HCEC 1CT (cell line): Measurements from ENCODE around the gene SLAMF8.

Experiments used
- DNase-seq: peaks from one replicate; pipeline ENCODE4 v3.0.0-alpha.2; 2017

SLAMF8 gene

DNA sequence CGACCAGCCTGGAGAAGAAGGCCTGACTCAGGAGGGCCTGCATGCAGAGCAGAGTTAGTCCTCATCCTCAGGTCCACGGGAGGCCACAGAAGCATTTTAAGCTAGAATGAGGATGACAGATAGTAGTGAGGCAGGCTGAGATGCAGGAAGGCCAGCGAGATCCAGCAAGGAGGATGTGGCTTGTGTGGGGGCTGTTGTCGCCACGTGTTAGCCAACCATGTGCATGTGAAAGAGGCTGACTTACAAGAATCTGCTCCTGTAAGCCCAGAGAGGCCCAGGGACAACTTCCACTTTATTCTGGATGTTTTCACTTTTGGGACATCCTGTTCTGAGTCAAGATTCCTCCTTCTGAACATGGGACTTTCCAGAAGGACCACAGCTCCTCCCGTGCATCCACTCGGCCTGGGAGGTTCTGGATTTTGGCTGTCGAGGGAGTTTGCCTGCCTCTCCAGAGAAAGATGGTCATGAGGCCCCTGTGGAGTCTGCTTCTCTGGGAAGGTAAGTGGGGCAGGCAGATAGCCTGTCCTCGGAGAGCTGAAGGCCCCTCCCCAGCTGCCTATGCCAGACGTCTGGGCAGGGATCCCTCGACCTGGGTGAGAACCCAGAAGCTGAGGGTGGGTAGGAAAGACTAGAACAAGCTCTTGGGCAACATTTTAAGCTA is at the start of gene SLAMF8:
Gene SLAMF8 (plus strand): TSS at position 433 of the 661 bp plus-strand sequence. CDS start 26 bp downstream, at position 459.
- no peak for DNase-seq

DNA sequence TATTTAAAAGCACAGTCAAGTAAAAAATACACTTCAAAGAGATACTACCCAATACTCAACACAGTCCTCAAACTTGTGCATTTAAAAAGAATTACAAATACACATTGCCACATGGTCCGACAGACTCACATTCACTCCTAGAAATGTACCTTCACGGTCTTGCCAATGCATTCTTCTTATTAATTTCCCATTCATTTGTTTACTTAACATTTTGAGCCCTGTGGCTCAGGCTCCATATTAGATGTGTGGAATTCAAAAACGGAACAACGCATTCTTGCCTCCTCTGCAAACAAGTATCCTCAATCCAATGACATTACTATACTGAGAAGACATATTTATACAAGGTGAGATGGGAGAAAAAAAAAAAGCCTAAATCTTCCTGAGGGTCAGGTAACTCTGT is 48.4 kb upstream of the SLAMF8 start:
- no peak for DNase-seq

DNA sequence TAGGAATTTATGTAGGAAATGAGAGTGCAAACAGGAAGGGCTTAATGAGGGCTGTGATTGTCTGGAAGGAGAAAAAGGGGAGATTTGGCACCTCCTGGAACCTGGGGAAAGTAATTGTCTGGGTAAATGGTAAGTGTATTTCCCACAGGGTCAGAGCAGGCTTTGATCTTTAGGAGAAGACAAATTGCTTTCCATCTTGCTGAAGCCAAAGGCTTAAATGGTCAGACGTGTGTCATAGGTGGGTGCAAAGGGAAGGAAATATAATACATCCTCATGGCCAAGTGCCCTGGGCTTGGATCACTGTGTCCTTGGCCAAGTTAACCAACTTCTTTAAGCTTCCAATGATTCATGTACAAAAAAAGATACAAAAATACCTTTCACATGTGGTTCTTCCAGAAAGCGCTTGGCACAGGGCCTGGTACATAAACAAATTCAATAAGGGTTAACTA is 47.2 kb upstream of the SLAMF8 start:
- DNase-seq = peak; percentile 84

DNA sequence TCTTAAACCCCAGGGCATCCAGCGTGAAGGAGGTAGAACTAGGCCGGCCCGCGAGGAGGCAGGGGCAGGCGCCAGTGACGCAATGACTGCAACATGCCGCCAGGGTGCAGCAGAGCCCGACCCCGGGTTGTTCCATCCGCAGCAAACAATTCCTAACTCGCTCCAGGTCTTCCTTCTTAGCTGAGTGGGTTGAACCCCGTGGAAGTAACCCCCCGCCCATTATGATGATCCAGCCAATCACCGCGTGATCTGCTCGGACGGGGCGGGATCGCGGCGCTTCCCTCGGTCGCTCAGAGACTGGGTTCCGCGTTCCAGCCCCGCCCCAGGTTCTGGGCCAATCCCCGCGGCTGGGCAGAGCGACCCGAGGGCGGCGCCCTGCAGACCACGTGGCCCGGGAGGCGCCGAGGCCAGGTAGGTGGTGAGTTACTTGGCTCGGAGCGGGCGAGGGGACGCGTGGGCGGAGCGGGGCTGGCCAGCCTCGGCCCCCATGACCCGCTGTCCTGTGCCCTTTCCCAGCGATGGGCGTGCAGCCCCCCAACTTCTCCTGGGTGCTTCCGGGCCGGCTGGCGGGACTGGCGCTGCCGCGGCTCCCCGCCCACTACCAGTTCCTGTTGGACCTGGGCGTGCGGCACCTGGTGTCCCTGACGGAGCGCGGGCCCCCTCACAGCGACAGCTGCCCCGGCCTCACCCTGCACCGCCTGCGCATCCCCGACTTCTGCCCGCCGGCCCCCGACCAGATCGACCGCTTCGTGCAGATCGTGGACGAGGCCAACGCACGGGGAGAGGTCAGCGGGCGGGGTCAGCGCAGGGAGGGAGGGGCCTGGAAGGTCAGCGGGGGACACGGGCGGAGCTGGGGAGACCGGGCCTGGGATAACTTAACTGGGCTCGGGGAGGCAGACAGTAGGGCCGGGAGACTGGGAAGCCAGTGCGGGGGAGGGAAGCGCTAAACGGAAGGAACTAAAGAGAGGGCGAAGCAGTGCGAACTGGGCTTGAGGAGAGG is 45.8 kb upstream of the SLAMF8 start, which contains the start of gene DUSP23:
Gene DUSP23 (plus strand): TSS at position 380 of the 1,000 bp plus-strand sequence. CDS start 139 bp downstream, at position 519.
- peak; percentile 96 for DNase-seq

DNA sequence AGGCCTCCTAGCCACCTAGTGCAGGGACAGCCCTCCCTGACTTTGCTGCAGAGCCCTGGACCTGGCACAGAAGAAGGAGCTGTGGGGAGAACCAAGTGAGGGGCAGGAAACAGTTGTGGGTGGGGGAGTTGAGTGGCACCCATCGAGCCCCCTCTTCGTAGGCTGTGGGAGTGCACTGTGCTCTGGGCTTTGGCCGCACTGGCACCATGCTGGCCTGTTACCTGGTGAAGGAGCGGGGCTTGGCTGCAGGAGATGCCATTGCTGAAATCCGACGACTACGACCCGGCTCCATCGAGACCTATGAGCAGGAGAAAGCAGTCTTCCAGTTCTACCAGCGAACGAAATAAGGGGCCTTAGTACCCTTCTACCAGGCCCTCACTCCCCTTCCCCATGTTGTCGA is 44.7 kb upstream of the SLAMF8 start:
- no peak for DNase-seq

DNA sequence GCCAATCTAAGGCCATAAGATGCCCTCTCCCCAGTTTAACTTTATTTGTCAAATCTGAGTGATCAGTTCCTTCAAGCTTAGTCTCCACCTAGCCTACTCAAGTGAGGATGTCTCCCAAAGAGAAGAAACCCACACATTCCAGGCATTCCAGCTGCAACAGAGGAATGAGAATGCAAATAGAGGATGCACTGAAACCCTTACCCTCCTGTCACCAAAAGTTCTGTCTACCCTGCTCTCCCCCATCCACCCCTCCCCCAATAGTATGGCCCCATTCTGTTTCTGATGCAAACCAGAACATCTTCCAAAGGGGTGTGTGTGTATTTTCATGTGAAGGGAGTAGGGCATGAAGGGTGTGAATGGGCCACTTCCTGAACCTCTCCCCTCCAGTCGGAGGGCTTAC is 42.9 kb upstream of the SLAMF8 start:
- no peak for DNase-seq

DNA sequence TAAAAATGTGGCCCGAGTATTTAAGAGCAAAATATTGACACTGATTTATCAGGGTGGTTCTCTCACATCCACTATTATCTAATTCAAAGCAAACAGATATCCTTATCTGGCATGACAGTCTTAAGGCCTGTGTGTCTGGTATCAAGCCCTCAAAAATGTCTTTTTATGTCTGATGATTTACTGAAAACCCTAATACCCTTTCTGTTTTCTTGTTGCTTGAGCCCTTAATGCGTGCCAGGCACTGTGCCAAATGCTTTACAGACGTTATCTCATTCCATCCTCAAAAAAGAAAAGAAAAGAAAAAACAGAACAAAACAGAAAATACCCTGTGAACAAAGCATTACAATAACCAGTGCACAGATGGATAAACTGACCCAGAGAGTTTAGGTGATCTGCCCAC is 40.2 kb upstream of the SLAMF8 start:
- no peak for DNase-seq

DNA sequence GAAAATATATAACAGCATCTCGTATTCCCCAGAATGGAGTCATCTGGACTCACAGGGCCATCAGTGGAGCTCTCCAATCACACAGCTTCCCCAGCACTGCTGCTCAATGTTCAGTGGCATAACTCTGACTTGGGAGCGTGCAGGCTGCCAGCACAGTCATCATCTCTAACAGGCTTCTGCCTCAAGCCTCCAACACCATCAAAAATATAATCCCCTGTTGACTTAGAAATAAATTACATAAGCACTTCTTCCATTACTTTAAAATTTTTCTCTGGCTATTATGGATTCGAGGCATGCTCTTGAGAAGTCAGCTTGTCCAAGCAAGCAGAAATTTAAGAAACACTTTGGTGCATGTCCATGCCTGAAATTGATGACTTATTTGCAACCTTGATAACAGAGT is 39.7 kb upstream of the SLAMF8 start:
- no peak for DNase-seq

DNA sequence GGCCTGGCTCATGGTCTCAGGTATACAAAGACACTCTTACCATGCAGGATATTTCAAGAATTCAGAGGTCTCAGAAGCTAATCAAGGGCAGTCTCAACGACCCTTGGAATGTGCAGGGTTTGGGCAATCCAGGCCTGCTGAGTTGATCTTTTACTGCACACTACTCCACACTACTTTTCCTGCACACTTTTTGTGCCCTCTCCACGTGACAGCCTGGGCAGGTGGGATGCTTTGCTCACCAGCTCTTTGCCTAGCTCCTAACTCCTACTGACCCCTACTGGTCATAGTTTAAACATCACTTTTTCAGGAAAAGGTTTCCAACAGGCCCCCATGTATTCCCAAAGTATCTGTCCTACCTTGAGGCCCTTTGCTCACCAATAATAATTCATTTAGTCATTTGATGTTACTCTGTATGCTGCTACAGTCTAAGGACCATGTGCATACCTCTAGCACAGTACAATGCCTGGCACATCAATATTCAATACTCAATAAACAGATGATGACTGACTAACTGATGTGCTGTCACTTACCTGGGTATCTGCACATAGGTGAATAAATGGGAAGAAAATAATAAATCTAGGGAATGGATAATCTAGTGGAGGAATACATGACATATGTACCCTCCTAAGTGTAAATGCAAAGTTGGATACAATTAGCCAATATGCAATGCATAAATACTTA is 36.3 kb upstream of the SLAMF8 start:
- DNase-seq = peak; percentile 22

DNA sequence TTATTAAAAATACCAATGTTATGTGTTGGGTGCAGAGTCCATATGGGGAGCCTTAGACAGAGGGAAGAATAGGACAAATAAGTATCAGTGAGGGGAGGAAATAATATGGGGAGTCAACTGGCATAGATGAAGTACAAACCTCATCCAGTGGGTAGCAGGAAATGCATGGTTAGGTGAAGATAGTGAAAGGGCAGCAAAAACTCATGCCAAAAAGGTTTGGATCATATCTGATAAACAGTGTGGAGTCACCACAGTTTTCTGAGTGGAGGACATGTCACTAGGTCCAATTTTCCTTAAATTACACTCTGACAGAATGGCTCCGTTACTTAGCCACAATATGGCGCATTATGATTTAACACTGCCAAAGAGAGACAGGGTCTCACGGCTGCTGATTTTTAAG is 35.6 kb upstream of the SLAMF8 start:
- DNase-seq = no peak

DNA sequence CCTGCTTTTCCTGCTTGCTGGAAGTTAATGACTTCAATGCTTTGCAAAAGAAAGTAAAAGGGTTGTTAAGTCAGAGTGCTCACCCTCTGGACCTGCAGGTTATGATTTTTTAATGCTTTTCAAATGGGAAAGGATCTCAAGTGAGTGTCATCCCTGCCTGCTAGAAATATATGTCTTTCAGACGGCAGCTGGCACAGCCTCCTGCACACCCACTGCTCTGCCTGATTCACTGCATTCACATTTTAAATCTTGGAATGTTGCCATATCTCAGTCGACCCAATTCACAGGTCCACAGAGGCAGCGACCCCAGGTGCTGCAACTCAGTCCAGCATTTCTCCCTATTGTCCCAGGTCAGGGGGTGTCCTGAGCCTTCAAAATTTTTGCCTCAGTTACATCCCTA is 35.2 kb upstream of the SLAMF8 start:
- no peak for DNase-seq

DNA sequence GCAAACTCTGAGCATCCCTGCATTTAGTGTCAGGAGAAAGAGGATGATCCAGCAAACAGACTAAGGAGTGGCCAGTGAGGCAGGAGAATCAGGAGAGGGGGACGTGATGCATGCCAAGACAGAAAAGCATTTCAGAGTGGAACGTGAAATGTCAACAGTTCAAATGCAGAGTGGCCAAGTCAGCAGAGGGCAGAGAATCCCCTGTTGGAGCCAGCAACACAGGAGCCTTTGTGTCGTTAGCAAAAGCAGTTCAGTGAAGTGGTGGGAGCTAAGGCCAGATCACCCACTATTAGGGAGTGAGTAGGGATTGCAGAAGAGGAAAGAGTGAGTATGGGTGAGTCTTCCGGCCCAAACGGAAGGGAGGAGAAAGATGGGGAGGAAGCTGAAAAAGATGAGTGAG is 31.1 kb upstream of the SLAMF8 start:
- no peak for DNase-seq

DNA sequence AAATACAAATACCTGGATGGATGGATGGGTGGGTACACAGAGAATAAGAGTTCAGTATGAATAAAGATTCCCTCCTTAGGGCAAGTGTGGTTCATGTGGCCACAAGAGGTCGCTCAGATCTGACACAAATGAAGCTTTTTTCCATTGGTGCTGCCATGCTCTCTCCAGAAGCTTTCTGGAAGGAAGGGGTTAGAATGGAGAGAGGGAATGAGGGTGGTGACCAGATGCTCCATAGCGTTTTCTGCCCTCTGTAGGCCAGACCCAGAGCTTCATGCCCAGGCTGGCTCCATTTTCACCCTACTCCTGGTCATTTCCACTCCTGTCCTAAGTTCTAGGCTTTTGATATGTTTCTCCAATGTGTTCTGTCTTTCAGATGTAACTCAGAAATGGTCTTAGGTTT is 27.8 kb upstream of the SLAMF8 start:
- DNase-seq = peak; percentile 91

DNA sequence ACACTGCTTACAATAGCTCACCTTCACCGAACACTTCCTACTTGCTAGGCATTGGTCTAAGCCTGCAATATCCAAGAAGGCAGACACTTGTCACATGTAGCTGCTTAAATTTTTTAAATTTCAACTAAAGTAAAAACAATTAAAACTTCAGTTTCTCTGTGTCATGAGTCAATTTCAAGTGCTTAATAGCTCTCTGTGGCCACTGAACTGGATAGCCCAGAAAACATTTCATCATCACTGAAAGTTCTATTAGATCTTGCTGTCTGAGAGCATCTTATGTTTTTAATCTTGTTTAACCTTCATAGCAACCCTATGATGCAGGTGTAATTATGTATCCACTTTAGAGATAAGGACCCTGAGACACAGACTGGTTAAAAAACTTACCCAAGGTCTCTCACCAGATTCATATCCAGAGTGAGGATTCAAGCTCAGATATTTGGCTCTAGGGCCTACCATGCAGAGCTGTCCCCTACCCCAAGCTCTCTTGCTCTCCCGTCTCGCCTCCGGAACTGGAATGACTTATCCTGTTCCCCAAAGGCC is 27.2 kb upstream of the SLAMF8 start:
- no peak for DNase-seq

DNA sequence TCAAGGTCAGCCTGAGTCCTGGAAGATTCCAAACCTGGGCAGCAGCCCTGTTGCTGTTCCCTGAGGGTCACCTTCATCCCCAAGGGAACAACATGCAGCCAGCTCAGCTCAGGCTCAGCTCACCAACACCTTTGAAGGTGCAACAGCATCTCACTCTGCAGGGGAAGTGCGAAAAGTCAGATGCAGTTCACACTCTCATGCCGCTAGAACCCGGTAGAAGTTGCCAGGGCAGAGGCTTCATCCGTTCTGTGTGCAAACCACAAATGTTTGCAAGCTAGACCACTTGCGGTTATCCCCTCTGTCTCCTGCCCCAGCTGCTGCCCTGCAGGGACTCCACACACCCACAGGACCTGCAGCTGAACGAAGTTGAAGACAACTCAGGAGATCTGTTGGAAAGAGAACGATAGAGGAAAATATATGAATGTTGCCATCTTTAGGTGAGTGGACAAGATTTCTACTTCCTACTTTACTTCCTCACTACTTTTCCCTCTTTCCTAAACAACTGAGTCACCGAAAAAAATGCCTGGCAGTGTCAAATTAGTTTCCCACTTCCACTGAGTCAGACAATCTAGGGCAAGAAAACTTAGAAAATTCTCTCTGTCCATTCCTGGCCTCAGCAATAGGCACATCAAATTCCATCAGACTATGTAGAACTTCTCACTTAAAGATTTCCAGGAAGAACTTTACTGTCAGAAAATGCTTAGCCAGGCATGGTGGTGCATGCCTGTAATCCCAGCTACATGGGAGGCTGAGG is 26.3 kb upstream of the SLAMF8 start:
- DNase-seq = peak; percentile 47

DNA sequence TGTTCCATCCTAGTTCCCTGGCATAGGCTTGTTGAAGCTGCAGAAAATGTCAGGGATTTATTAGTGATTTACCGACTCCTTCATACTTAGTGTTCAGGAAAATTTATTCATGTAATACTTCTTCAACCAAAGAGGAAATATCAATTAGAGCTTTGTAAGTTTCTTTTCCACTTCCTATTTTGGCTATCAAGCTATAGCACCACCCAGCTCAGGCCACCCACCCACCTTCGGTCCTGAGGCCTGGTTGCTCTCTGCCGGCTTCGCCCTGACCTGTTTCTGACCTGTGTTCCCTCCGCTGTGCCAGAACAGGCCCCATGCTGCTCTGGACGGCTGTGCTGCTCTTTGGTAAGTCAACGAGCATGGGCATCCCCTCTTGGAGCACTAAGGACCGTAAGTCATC is 24.6 kb upstream of the SLAMF8 start, which contains the start of gene FCRL6:
Gene FCRL6 (plus strand): TSS at position 250 of the 400 bp plus-strand sequence. CDS start 65 bp downstream, at position 315.
- DNase-seq = no peak

DNA sequence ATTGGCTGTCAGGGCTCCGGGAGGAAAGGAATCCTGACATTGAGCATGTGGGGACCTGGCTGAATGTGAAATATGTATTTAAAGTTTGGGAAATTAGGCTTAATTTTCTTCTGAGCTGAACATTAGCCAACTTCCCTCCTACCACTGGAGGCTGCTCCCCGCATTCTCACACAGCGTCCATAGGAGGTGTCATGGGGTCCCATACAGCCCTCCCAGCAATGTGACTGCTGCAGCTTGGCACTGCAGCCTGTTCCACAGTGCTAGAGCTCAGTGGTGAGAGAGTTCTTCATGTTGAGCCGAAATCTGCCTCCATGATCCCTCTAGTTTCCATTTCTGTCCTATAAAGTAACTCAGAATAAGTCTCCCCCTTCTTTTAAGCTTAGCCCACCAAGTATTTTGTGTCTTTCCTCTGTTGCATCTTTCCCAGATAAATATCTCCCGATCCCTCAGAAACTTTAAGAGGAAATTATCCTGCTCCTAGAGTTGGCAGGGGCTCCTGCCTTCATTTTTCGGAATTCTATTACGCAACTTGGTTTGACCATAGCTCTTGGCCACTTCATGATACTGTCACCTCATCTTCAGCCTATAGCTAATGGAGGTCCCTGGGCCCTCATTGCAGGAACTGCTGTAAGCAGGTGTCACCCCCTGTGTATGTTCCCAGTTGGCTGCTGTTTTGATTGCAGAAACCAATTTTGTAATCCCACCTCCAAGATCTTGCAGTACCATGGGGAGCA is 22.6 kb upstream of the SLAMF8 start:
- no peak for DNase-seq

DNA sequence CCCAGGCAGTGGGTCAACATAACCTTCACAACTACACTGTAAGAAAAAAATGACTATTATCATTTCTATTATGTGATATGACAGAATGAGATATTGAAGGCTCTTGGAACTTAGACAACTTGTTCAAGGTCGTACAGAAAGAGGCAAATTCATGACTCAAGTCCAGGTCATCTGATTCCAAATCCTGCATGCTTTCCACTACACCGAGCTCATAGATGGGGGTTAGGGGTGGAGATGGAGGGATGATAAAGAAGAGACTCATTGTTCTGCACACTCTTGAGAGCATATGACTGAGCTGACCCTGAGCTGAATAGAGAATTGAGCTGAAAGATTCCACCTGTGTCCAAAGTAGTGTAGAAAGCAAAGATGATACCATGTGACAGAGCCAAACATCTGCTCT is 21.7 kb upstream of the SLAMF8 start:
- DNase-seq = peak; percentile 74

DNA sequence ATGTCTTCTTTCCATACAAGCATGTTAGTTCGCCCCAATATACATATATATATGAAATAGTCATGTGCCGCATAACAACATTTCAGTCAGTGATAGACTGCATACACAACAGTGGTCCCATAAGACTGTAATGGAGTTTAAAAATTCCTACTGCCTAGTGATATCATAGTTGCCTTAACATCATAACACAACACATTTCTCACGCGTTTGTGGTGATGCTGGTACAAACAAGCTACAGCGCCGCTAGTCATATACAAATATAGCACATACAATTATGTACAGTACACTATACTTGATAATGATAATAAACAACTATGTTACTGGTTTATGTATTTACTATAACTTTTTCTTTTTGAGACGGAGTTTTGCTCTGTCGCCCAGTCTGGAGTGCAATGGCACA is 10.7 kb upstream of the SLAMF8 start:
- no peak for DNase-seq

DNA sequence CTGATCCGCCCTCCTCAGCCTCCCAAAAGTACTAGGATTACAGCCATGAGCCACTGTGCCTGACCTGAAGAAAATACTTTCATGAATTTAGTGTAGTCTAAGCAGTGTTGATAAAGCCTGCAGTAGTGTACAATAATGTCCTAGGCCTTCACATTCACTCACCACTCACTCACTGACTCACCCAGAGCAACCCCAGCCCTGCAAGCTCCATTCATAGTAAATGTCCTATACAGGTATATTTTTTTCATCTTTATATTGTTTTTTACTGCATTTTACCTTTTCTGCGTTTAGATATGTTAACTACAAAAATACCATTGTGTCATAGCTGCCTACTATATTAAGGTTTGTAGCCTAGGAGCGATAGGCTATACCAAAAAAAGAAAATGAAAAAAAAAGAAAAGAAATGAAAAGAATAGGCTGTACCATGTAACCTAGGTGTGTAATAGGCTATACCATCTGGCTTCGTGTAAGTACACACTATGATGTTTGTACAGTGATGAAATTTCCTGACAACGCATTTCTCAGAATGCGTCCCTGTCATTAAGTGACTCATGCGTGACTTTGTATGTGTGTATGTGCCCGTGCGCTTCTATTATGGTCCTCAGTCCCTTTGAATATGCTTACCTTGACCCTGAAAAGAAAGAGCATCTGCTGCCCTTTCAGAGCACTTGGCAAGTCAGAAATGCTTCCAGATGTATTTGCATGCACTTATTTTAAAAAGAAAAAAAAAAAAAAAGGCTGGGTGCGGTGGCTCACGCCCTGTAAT is 9.2 kb upstream of the SLAMF8 start:
- peak; percentile 32 for DNase-seq
